HepG2 (cell line): ENCODE results near the gene LRRC3C. TPM values are rescaled to one million over a fixed set of nuclear protein-coding genes. Genes with fewer than 3 reads are reported as not detected.

ENCODE experiments used
- ARID2 ChIP-seq: sonication (generic); formaldehyde crosslinking; IDR thresholded peaks from 2 replicates; pipeline ENCODE4 v1.8.1; 2022; ENCODE audit warnings: mild to moderate bottlenecking, missing genetic modification reagents, borderline replicate concordance
- CAMTA2 ChIP-seq: sonication (generic); formaldehyde crosslinking; IDR thresholded peaks from 2 replicates; pipeline ENCODE4 v1.4.0; 2020; ENCODE audit warnings: mild to moderate bottlenecking, missing genetic modification reagents, borderline replicate concordance
- HES4 ChIP-seq: sonication (generic); formaldehyde crosslinking; IDR thresholded peaks from 2 replicates; pipeline ENCODE4 v1.9.0; 2021; ENCODE audit warnings: mild to moderate bottlenecking, missing genetic modification reagents, borderline replicate concordance
- KDM5A ChIP-seq: fragments of 200-600 bp; sonication (generic); IDR thresholded peaks from 2 replicates; pipeline ENCODE4 v1.7.0; 2018; ENCODE audit warnings: antibody characterized with exemption, mild to moderate bottlenecking, low read length, borderline replicate concordance
- MAFG ChIP-seq: sonication (generic); formaldehyde crosslinking; IDR thresholded peaks from 2 replicates; pipeline ENCODE4 v1.5.1; 2020; ENCODE audit warnings: mild to moderate bottlenecking, missing genetic modification reagents
- MXD4 ChIP-seq: IDR thresholded peaks from 2 replicates; pipeline ENCODE4 v1.6.1; 2016; ENCODE audit warnings: mild to moderate bottlenecking, missing biosample characterization, missing genetic modification reagents
- NR3C1 ChIP-seq: sonication (generic); formaldehyde crosslinking; IDR thresholded peaks from 2 replicates; pipeline ENCODE4 v1.4.0; 2020; ENCODE audit warnings: missing genetic modification reagents
- SAFB2 ChIP-seq: sonication (generic); formaldehyde crosslinking; IDR thresholded peaks from 2 replicates; pipeline ENCODE4 v1.5.1; 2020; ENCODE audit warnings: missing genetic modification reagents, low read depth, mild to moderate bottlenecking, borderline replicate concordance
- SSRP1 ChIP-seq: IDR thresholded peaks from 2 replicates; pipeline ENCODE4 v1.6.1; 2016; ENCODE audit warnings: control low read depth
- ZFP37 ChIP-seq: sonication (generic); formaldehyde crosslinking; IDR thresholded peaks from 2 replicates; pipeline ENCODE4 v1.4.0; 2020; ENCODE audit warnings: missing genetic modification reagents, borderline replicate concordance
- ZFX ChIP-seq: sonication (generic); formaldehyde crosslinking; IDR thresholded peaks from 2 replicates; pipeline ENCODE4 v1.4.0; 2020; ENCODE audit warnings: mild to moderate bottlenecking, low read depth, missing genetic modification reagents, moderate library complexity
- ZNF275 ChIP-seq: sonication (generic); formaldehyde crosslinking; IDR thresholded peaks from 2 replicates; pipeline ENCODE4 v1.8.0; 2022; ENCODE audit warnings: missing genetic modification reagents, mild to moderate bottlenecking, inconsistent platforms, borderline replicate concordance
- ZNF282 ChIP-seq: fragments of 450-650 bp; IDR thresholded peaks from 2 replicates; pipeline ENCODE4 v1.6.1; 2018; ENCODE audit not compliant: partially characterized antibody
- ZNF335 ChIP-seq: sonication (generic); formaldehyde crosslinking; IDR thresholded peaks from 2 replicates; pipeline ENCODE4 v1.4.0; 2020; ENCODE audit warnings: missing genetic modification reagents
- ZNF430 ChIP-seq: sonication (generic); formaldehyde crosslinking; IDR thresholded peaks from 2 replicates; pipeline ENCODE4 v1.9.0; 2021; ENCODE audit warnings: mild to moderate bottlenecking, missing genetic modification reagents
- ZNF563 ChIP-seq: sonication (generic); formaldehyde crosslinking; IDR thresholded peaks from 2 replicates; pipeline ENCODE4 v1.8.0; 2022; ENCODE audit warnings: mild to moderate bottlenecking, moderate library complexity, missing genetic modification reagents
- polyA plus RNA-seq, 8 experiments: library from polyadenylated mRNA; depleted of rRNA in 3 of 8; stranded (reverse) in 7 of 8; unstranded in 1 of 8; fragments of >200 nt; fragmentation: Illumina TruSeq in 4 of 8; extraction: Trizol in 4 of 8; gene quantifications; 2 replicates each; pipeline versions ENCODE4 v1.2.1 to v1.2.3, GENCODE V29; 2011 to 2016; ENCODE audit warnings: low read depth in 4 of 8, missing spikeins in 1 of 8, mixed read lengths in 1 of 8; ENCODE audit not compliant: insufficient read depth in 1 of 8
- total RNA-seq, 5 experiments: library from RNA; depleted of rRNA; stranded (reverse); fragments of >200 nt; fragmentation: Illumina TruSeq; extraction: Trizol; gene quantifications; 2 replicates each; pipeline ENCODE4 v1.2.3, GENCODE V29; 2016; ENCODE audit warnings: low read depth in 1 of 5
- TF ChIP-seq, protein P1 (sequence below): sonication (generic); formaldehyde crosslinking; IDR thresholded peaks from 2 replicates; pipeline ENCODE4 v1.5.0; 2020; ENCODE audit warnings: missing genetic modification reagents
- TF ChIP-seq, protein P2 (sequence below): sonication (generic); formaldehyde crosslinking; IDR thresholded peaks from 2 replicates; pipeline ENCODE4 v1.8.0; 2022; ENCODE audit warnings: mild to moderate bottlenecking, missing genetic modification reagents, borderline replicate concordance
- TF ChIP-seq, protein P3 (sequence below): sonication (generic); formaldehyde crosslinking; IDR thresholded peaks from 2 replicates; pipeline ENCODE4 v1.5.0; 2020; ENCODE audit warnings: mild to moderate bottlenecking, low read depth, missing genetic modification reagents, borderline replicate concordance

Gene LRRC3C
- total and polyA plus RNA-seq, 2 of the 13 experiments (the other 11 are each of a cell fraction or from before 2014, with no cell fraction given): 0.17 TPM; not detected in 1

- TF ChIP-seq ZNF275 (CRISPR knock-in tag): peak; percentile 92; the same call in 1 of the 2 replicates
- TF ChIP-seq, protein P1, sequence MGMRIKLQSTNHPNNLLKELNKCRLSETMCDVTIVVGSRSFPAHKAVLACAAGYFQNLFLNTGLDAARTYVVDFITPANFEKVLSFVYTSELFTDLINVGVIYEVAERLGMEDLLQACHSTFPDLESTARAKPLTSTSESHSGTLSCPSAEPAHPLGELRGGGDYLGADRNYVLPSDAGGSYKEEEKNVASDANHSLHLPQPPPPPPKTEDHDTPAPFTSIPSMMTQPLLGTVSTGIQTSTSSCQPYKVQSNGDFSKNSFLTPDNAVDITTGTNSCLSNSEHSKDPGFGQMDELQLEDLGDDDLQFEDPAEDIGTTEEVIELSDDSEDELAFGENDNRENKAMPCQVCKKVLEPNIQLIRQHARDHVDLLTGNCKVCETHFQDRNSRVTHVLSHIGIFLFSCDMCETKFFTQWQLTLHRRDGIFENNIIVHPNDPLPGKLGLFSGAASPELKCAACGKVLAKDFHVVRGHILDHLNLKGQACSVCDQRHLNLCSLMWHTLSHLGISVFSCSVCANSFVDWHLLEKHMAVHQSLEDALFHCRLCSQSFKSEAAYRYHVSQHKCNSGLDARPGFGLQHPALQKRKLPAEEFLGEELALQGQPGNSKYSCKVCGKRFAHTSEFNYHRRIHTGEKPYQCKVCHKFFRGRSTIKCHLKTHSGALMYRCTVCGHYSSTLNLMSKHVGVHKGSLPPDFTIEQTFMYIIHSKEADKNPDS (CRISPR knock-in tag): peak; percentile 89
- TF ChIP-seq ZFP37 (CRISPR knock-in tag): peak; percentile 95; the same call in 1 of the 2 replicates
- TF ChIP-seq MXD4 (CRISPR knock-in tag): peak; percentile 93
- no peak for TF ChIP-seq ZNF282
- TF ChIP-seq ZNF430: peak; percentile 95
- peak; percentile 83 for TF ChIP-seq MAFG (CRISPR knock-in tag)
- TF ChIP-seq, protein P2, sequence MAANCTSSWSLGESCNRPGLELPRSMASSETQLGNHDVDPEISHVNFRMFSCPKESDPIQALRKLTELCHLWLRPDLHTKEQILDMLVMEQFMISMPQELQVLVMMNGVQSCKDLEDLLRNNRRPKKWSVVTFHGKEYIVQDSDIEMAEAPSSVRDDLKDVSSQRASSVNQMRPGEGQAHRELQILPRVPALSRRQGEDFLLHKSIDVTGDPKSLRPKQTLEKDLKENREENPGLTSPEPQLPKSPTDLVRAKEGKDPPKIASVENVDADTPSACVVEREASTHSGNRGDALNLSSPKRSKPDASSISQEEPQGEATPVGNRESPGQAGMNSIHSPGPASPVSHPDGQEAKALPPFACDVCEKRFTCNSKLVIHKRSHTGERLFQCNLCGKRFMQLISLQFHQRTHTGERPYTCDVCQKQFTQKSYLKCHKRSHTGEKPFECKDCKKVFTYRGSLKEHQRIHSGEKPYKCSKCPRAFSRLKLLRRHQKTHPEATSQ: no peak; the same call in 1 of the 2 replicates
- TF ChIP-seq, protein P3, sequence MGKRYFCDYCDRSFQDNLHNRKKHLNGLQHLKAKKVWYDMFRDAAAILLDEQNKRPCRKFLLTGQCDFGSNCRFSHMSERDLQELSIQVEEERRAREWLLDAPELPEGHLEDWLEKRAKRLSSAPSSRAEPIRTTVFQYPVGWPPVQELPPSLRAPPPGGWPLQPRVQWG: no peak
- peak; percentile 88; the same call in 1 of the 2 replicates for TF ChIP-seq HES4 (CRISPR knock-in tag)
- peak; percentile 97 for TF ChIP-seq ZNF563
- TF ChIP-seq KDM5A: peak; percentile 92
- TF ChIP-seq SAFB2 (CRISPR knock-in tag): peak; percentile 83
- peak; percentile 100 for TF ChIP-seq ZFX (CRISPR knock-in tag)
- TF ChIP-seq CAMTA2 (CRISPR knock-in tag): peak; percentile 94; the same call in 1 of the 2 replicates
- TF ChIP-seq ZNF335 (CRISPR knock-in tag): peak; percentile 92
- no peak; the same call in 1 of the 2 replicates for TF ChIP-seq SSRP1
- TF ChIP-seq ARID2 (CRISPR knock-in tag): peak; percentile 68; the same call in 1 of the 2 replicates
- 0 out of 2 replicates have a peak, but pooled peaks have one; percentile 73 for TF ChIP-seq NR3C1 (CRISPR knock-in tag)
These were observed 53.0 kb downstream of the LRRC3C start, which contains the start of gene PSMD3 (continued) for GRCh38 chr17:39980351-39981206.
